HG02763 (cell line): ENCODE measurements around the gene ING5.
A peak's percentile ranks its signal among the peaks of the same experiment; 100 is the strongest.
"Not testable (repeated sequence)": the region's sequence is repeated elsewhere in the genome, so short reads cannot be mapped to it uniquely, and the experiment has no call there.

ENCODE experiments used
- ATAC-seq: cut with Tn5 transposase; IDR thresholded peaks from one replicate; pipeline ENCODE4 v1.9.1; 2021; ENCODE audit warnings: mild to moderate bottlenecking, moderate library complexity; ENCODE audit not compliant: unreplicated experiment

Gene ING5

GRCh38 chr2:241703032-241703604 is 1.3 kb downstream of the ING5 start:
- ATAC-seq, result no peak

GRCh38 chr2:241706537-241706936 is 4.7 kb downstream of the ING5 start:
- no peak for ATAC-seq

- ATAC-seq, result no peak
Measured at GRCh38 chr2:241708879-241709278, 7.0 kb downstream of the ING5 start.

GRCh38 chr2:241719093-241719492 is 17.3 kb downstream of the ING5 start:
- ATAC-seq, result no peak

GRCh38 chr2:241720099-241720498 is 18.3 kb downstream of the ING5 start:
- no peak for ATAC-seq

GRCh38 chr2:241720560-241720959 is 18.7 kb downstream of the ING5 start:
- no peak for ATAC-seq

GRCh38 chr2:241721852-241722251 is 20.0 kb downstream of the ING5 start:
- ATAC-seq, result no peak

GRCh38 chr2:241722896-241723454 is 21.1 kb downstream of the ING5 start:
- ATAC-seq, result no peak

- no peak for ATAC-seq
Measured at GRCh38 chr2:241724259-241724974, 22.6 kb downstream of the ING5 start.

GRCh38 chr2:241724975-241725870 is 23.4 kb downstream of the ING5 start:
- no peak for ATAC-seq

GRCh38 chr2:241726459-241726858 is 24.6 kb downstream of the ING5 start:
- ATAC-seq, result no peak

- no peak for ATAC-seq
Measured at GRCh38 chr2:241728000-241728399, 26.2 kb downstream of the ING5 start.

GRCh38 chr2:241728627-241729026 is 26.8 kb downstream of the ING5 start:
- ATAC-seq, result no peak

GRCh38 chr2:241729868-241730267 is 28.0 kb downstream of the ING5 start:
- ATAC-seq, result no peak

- ATAC-seq, result no peak
Measured at GRCh38 chr2:241730671-241731293, 28.9 kb downstream of the ING5 start.

- not testable (repeated sequence) for ATAC-seq
Measured at GRCh38 chr2:241732513-241733186, 30.8 kb downstream of the ING5 start.

GRCh38 chr2:241733391-241734207 is 31.8 kb downstream of the ING5 start:
- no peak for ATAC-seq

- ATAC-seq, result peak; percentile 23
Measured at GRCh38 chr2:241734208-241734466, 32.3 kb downstream of the ING5 start.

- peak; percentile 75 for ATAC-seq
Measured at GRCh38 chr2:241734467-241735208, 32.8 kb downstream of the ING5 start, which contains the start of gene D2HGDH. Gene D2HGDH, plus strand, starts transcription at chr2:241734630. Its CDS starts 595 bp downstream, at chr2:241735225.
